HCT116 (cell line): Measurements from ENCODE around the gene NXN. TPM values are rescaled to one million over a fixed set of nuclear protein-coding genes. Genes with fewer than 3 reads are reported as not detected.

Source experiments
- ATAC-seq: fragments of 200-7000 bp; cut with Tn5 transposase; 2 replicates; pipeline ENCODE4 v1.9.1; 2020; ENCODE audit warnings: mild to moderate bottlenecking, moderate library complexity
- BruUV-seq: library from RNA; stranded (reverse); fragments of 400-500 nt; replicated peaks from 2 replicates; lab custom pipeline; 2021; lab: Mats Ljungman, UMichigan
- CTCF ChIA-PET: fragments of 300-600 bp; sonication (Branson Sonifier 250); formaldehyde crosslinking; loops from one replicate; lab custom pipeline; 2021; ENCODE audit warnings: antibody characterized with exemption; lab: Charles Lee
- POLR2A ChIA-PET: fragments of 300-600, 350-600 bp; sonication (Branson Sonifier 250); formaldehyde crosslinking; loops from one replicate; lab custom pipeline; 2021; ENCODE audit warnings: antibody characterized with exemption; lab: Charles Lee
- RAD21 ChIA-PET, 2 experiments: fragments of 300-600 bp; sonication (Branson Sonifier 250); formaldehyde crosslinking; loops; one replicate each; lab custom pipeline; 2023; ENCODE audit warnings: low total read pairs in 2 of 2; ENCODE audit not compliant: uncharacterized antibody in 2 of 2, unreplicated experiment in 2 of 2, low non-redundant PET in 1 of 2; lab: Charles Lee
- DNase-seq: peaks from one replicate; pipeline ENCODE4 v3.0.0-alpha.2; 2010; ENCODE audit warnings: low read depth, low spot score
- H2AFZ ChIP-seq: fragments of 200-600 bp; shearing (Covaris generic), sonication (generic); 2 replicates; pipeline ENCODE4 v1.6.1; 2017; ENCODE audit warnings: low read depth, mixed run types, mixed read lengths, antibody characterized with exemption, low read length; ENCODE audit not compliant: poor library complexity, severe bottlenecking
- H3K27ac ChIP-seq: 2 replicates; pipeline ENCODE4 v1.5.1; 2012; ENCODE audit warnings: low read depth, low read length
- H3K27me3 ChIP-seq: fragments of 200-600 bp; sonication (generic); 2 replicates; pipeline ENCODE4 v1.6.1; 2016; ENCODE audit warnings: mixed run types, low read length, mixed read lengths; ENCODE audit not compliant: insufficient read depth
- H3K36me3 ChIP-seq, 2 experiments: fragments of 200-500 bp in 1 of 2; fragments of 200-600 bp in 1 of 2; sonication (Bioruptor generic) in 1 of 2; sonication (generic) in 1 of 2; 2 replicates each; pipeline versions ENCODE4 v1.5.1 to v1.6.1; 2014 to 2016; ENCODE audit warnings: low read length in 2 of 2, inconsistent platforms in 1 of 2, mixed read lengths in 1 of 2, mixed run types in 1 of 2; ENCODE audit not compliant: insufficient read depth in 2 of 2, control insufficient read depth in 1 of 2
- H3K4me1 ChIP-seq, 2 experiments: fragments of 200-600 bp in 1 of 2; sonication (generic) in 1 of 2; 2 replicates each; pipeline versions ENCODE4 v1.5.1 to v1.6.1; 2012 to 2017; ENCODE audit warnings: low read length in 2 of 2, inconsistent platforms in 1 of 2, mild to moderate bottlenecking in 1 of 2, mixed read lengths in 1 of 2, mixed run types in 1 of 2, moderate library complexity in 1 of 2; ENCODE audit not compliant: insufficient read depth in 2 of 2, control insufficient read depth in 1 of 2
- H3K4me2 ChIP-seq: fragments of 200-600 bp; sonication (generic); 2 replicates; pipeline ENCODE4 v1.6.1; 2017; ENCODE audit warnings: mixed run types, low read length, mixed read lengths
- H3K4me3 ChIP-seq, 2 experiments: fragments of 200-600 bp in 1 of 2; sonication (generic) in 1 of 2; replicated peaks in 1 of 2; 2 replicates each; pipeline ENCODE4 v1.5.1; 2011 to 2016; ENCODE audit warnings: low read length in 2 of 2, control low read depth in 1 of 2, low read depth in 1 of 2, mild to moderate bottlenecking in 1 of 2, mixed read lengths in 1 of 2, mixed run types in 1 of 2
- H3K79me2 ChIP-seq: fragments of 200-600 bp; sonication (generic); 2 replicates; pipeline ENCODE4 v1.6.1; 2017; ENCODE audit warnings: mild to moderate bottlenecking, mixed run types, low read length, moderate library complexity, mixed read lengths; ENCODE audit not compliant: insufficient read depth
- H3K9ac ChIP-seq: fragments of 200-600 bp; sonication (generic); 2 replicates; pipeline ENCODE4 v1.6.1; 2016; ENCODE audit warnings: low read length, mixed read lengths
- H3K9me2 ChIP-seq: fragments of 200-600 bp; sonication (generic), shearing (Covaris generic); 2 replicates; pipeline ENCODE4 v1.6.1; 2017; ENCODE audit warnings: mixed run types, mild to moderate bottlenecking, moderate library complexity; ENCODE audit not compliant: insufficient read depth
- H3K9me3 ChIP-seq, 2 experiments: fragments of 200-500 bp in 1 of 2; fragments of 200-600 bp in 1 of 2; sonication (Bioruptor generic) in 1 of 2; sonication (generic) in 1 of 2; 2 replicates each; pipeline ENCODE4 v1.6.1; 2014 to 2017; ENCODE audit warnings: low read length in 2 of 2, mixed read lengths in 2 of 2, inconsistent platforms in 1 of 2, low read depth in 1 of 2, mild to moderate bottlenecking in 1 of 2, mixed run types in 1 of 2, moderate library complexity in 1 of 2; ENCODE audit not compliant: control insufficient read depth in 1 of 2, insufficient read depth in 1 of 2
- H4K20me1 ChIP-seq: fragments of 200-600 bp; sonication (generic), shearing (Covaris generic); 2 replicates; pipeline ENCODE4 v1.6.1; 2017; ENCODE audit warnings: mixed run types, mild to moderate bottlenecking, moderate library complexity; ENCODE audit not compliant: insufficient read depth
- CBX3 ChIP-seq: IDR thresholded peaks from 2 replicates; pipeline ENCODE4 v1.6.1; 2012; ENCODE audit warnings: low read depth
- CEBPB ChIP-seq: IDR thresholded peaks from 2 replicates; pipeline ENCODE4 v1.6.1; 2012; ENCODE audit warnings: low read depth
- EZH2 ChIP-seq: fragments of 200-600 bp; sonication (generic); IDR thresholded peaks from 2 replicates; pipeline ENCODE4 v1.6.1; 2017; ENCODE audit warnings: antibody characterized with exemption, mixed run types
- EZH2phosphoT487 ChIP-seq: fragments of 200-600 bp; IDR thresholded peaks from 2 replicates; pipeline ENCODE4 v1.6.1; 2018; ENCODE audit warnings: antibody characterized with exemption, borderline replicate concordance
- JUND ChIP-seq: IDR thresholded peaks from 2 replicates; pipeline ENCODE4 v1.6.1; 2012
- POLR2A ChIP-seq: IDR thresholded peaks from 2 replicates; pipeline ENCODE4 v1.7.0; 2011; ENCODE audit warnings: borderline replicate concordance; ENCODE audit not compliant: insufficient read depth, insufficient read length; ENCODE audit errors: extremely low read depth
- POLR2AphosphoS5 ChIP-seq: IDR thresholded peaks from 2 replicates; pipeline ENCODE4 v1.6.1; 2011; ENCODE audit warnings: mild to moderate bottlenecking, low read depth, low read length, moderate library complexity
- RAD21 ChIP-seq: IDR thresholded peaks from 2 replicates; pipeline ENCODE4 v1.6.1; 2012; ENCODE audit warnings: low read depth, mild to moderate bottlenecking
- SIN3A ChIP-seq: IDR thresholded peaks from 2 replicates; pipeline ENCODE4 v1.6.1; 2012; ENCODE audit warnings: low read depth
- YY1 ChIP-seq: IDR thresholded peaks from 2 replicates; pipeline ENCODE4 v1.6.1; 2011; ENCODE audit warnings: low read length, low read depth, moderate library complexity, mild to moderate bottlenecking; ENCODE audit not compliant: insufficient replicate concordance; ENCODE audit errors: extremely low read depth
- ZFX ChIP-seq: fragments of 450-650 bp; IDR thresholded peaks from 2 replicates; pipeline ENCODE4 v1.6.1; 2017
- ZNF274 ChIP-seq: fragments of 200-500 bp; sonication (Bioruptor generic); IDR thresholded peaks from 2 replicates; pipeline ENCODE4 v1.6.1; 2014; ENCODE audit warnings: mild to moderate bottlenecking, low read depth, low read length, inconsistent platforms
- intact Hi-C: fragments of 100-400 bp; cut with micrococcal nuclease; formaldehyde crosslinking; loops from 2 replicates; pipeline ENCODE4 v1.10.0; 2022
- total RNA-seq: library from RNA; stranded (reverse); gene quantifications from one replicate; pipeline ENCODE4 v1.2.1, GENCODE V29; 2021; ENCODE audit not compliant: unreplicated experiment
- TF ChIP-seq, protein P1 (sequence below), 3 experiments: fragments of 200-600 bp in 1 of 3; sonication (generic) in 1 of 3; IDR thresholded peaks in 2 of 3; conservative IDR thresholded peaks in 1 of 3; 2 replicates each; pipeline ENCODE4 v1.5.1; 2012 to 2017; ENCODE audit warnings: low read depth in 2 of 3, low read length in 2 of 3, antibody characterized with exemption in 1 of 3, borderline replicate concordance in 1 of 3, control low read depth in 1 of 3, mild to moderate bottlenecking in 1 of 3, mixed read lengths in 1 of 3, mixed run types in 1 of 3, moderate library complexity in 1 of 3; ENCODE audit not compliant: insufficient read depth in 1 of 3
- TF ChIP-seq, protein P2 (sequence below): IDR thresholded peaks from 2 replicates; pipeline ENCODE4 v1.6.1; 2012
- TF ChIP-seq, protein P3 (sequence below): IDR thresholded peaks from 2 replicates; pipeline ENCODE4 v1.6.1; 2012; ENCODE audit warnings: low read depth
- TF ChIP-seq, protein P4 (sequence below): IDR thresholded peaks from 2 replicates; pipeline ENCODE4 v1.6.1; 2012

NXN gene
- total RNA-seq, 1 experiment from 2014 or later, result 83.7 TPM

DNA sequence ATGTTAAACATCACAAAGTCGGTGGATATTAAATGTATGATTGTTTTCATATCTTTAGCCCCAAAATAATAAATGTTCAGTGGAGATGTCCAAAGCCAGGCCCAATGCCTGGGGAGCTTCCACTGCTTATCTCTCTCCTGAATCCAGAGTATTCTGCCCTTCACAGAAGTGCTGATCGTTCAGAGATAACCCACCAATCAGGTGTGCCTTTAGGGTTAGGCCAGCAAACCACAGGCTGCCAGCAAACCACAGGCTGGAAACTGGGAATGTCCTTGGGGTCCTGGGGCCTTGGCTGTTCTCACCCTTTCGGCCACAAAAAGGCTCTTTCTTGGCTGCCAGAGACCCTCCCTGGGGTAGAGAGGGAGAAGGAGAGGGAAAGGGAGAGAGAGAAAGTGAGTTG is 33.9 kb downstream of the NXN start (continued):
- TF ChIP-seq POLR2AphosphoS5 (no peak), ZFX (no peak), CEBPB (no peak)
- TF ChIP-seq, all 23 proteins: peak for 0

DNA sequence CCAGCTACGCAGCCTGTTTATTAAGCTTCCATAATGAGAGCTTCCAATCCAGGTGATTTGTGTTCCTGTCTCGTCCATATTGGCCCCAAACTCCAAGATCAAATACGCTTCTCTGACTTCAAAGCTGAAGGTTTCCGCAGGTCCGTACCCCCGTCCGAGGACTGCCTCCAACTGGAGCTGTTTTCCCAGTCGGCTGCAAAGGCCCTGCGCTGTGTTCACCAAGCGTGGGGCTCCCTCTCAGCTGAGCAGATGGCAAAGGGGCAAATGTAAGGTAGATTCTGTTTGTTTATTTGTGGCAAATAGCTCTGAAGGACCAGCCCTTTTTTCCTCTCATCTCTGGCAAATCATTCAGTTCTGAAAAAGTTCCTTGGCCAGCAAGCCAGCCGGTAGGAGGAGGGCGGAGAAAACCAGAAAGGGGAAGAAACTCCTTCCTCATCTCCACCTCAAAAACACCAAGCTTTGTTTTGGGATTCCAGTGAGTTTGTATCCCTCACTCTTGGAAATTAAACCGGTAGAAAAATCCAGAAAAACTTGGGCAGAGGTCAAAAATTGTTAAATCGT is 35.2 kb downstream of the NXN start:
- Histone ChIP-seq H3K4me3 (no peak overlapping the region), H3K9me2 (no peaks in the 10 kb centered on the region), H3K27me3 (no peaks in the 10 kb centered on the region), H3K4me2 (no peak overlapping the region), H3K27ac (no peak overlapping the region), H3K36me3 (no peaks in the 10 kb centered on the region), H3K79me2 (peaks cover 41% of the 10 kb centered on the region), H2AFZ (no peak overlapping the region), H3K9ac (no peak overlapping the region), H4K20me1 (no peaks in the 10 kb centered on the region; the same call in 1 of the 2 replicates), H3K4me1 (peaks cover 8 to 16% of the 10 kb centered on the region in 2 experiments), H3K9me3 (no peaks in the 10 kb centered on the region)
- TF ChIP-seq, protein P1, sequence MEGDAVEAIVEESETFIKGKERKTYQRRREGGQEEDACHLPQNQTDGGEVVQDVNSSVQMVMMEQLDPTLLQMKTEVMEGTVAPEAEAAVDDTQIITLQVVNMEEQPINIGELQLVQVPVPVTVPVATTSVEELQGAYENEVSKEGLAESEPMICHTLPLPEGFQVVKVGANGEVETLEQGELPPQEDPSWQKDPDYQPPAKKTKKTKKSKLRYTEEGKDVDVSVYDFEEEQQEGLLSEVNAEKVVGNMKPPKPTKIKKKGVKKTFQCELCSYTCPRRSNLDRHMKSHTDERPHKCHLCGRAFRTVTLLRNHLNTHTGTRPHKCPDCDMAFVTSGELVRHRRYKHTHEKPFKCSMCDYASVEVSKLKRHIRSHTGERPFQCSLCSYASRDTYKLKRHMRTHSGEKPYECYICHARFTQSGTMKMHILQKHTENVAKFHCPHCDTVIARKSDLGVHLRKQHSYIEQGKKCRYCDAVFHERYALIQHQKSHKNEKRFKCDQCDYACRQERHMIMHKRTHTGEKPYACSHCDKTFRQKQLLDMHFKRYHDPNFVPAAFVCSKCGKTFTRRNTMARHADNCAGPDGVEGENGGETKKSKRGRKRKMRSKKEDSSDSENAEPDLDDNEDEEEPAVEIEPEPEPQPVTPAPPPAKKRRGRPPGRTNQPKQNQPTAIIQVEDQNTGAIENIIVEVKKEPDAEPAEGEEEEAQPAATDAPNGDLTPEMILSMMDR (IDR thresholded peaks at IDR 0.05 in 2 of 3, conservative IDR thresholded peaks at IDR 0.05 in 1 of 3; ENCODE audit: borderline replicate concordance in 1 of 3, insufficient read depth in 1 of 3, low read depth in 2 of 3, low read length in 2 of 3), result no peak
- no peak for TF ChIP-seq CEBPB
- TF ChIP-seq, protein P2, sequence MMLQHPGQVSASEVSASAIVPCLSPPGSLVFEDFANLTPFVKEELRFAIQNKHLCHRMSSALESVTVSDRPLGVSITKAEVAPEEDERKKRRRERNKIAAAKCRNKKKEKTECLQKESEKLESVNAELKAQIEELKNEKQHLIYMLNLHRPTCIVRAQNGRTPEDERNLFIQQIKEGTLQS, result no peak
- no peak for TF ChIP-seq EZH2phosphoT487
- TF ChIP-seq, protein P3, sequence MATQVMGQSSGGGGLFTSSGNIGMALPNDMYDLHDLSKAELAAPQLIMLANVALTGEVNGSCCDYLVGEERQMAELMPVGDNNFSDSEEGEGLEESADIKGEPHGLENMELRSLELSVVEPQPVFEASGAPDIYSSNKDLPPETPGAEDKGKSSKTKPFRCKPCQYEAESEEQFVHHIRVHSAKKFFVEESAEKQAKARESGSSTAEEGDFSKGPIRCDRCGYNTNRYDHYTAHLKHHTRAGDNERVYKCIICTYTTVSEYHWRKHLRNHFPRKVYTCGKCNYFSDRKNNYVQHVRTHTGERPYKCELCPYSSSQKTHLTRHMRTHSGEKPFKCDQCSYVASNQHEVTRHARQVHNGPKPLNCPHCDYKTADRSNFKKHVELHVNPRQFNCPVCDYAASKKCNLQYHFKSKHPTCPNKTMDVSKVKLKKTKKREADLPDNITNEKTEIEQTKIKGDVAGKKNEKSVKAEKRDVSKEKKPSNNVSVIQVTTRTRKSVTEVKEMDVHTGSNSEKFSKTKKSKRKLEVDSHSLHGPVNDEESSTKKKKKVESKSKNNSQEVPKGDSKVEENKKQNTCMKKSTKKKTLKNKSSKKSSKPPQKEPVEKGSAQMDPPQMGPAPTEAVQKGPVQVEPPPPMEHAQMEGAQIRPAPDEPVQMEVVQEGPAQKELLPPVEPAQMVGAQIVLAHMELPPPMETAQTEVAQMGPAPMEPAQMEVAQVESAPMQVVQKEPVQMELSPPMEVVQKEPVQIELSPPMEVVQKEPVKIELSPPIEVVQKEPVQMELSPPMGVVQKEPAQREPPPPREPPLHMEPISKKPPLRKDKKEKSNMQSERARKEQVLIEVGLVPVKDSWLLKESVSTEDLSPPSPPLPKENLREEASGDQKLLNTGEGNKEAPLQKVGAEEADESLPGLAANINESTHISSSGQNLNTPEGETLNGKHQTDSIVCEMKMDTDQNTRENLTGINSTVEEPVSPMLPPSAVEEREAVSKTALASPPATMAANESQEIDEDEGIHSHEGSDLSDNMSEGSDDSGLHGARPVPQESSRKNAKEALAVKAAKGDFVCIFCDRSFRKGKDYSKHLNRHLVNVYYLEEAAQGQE, result no peak
- TF ChIP-seq CBX3, result no peak
- TF ChIP-seq POLR2A, result no peak
- no peak for TF ChIP-seq YY1
- TF ChIP-seq JUND, result no peak
- TF ChIP-seq POLR2AphosphoS5, result no peak
- no peak for TF ChIP-seq SIN3A
- no peak for TF ChIP-seq EZH2
- TF ChIP-seq RAD21, result no peak
- TF ChIP-seq, protein P4, sequence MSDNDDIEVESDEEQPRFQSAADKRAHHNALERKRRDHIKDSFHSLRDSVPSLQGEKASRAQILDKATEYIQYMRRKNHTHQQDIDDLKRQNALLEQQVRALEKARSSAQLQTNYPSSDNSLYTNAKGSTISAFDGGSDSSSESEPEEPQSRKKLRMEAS, result no peak
- no peak for TF ChIP-seq ZNF274
- no TSS peak for BruUV-seq
- DNase-seq, result no peak
- RAD21 ChIA-PET, result interaction anchor here in 1 of 2 experiments (0.6 kb wide), 1 partner anchor 68 kb away, joined by 5 read pairs; no protein-coding TSS in a partner anchor
- CTCF ChIA-PET, result interaction anchor here (1.1 kb wide), 1 partner anchor 65 kb away, joined by 3 read pairs; no protein-coding TSS in a partner anchor
- POLR2A ChIA-PET, result interaction anchor here (1.3 kb wide), 1 partner anchor 9 kb away, joined by 3 read pairs; no protein-coding TSS in a partner anchor
- intact Hi-C loops, result no loop called here
- ATAC-seq, result no peak
